OCI-LY1 (cell line): ENCODE data around the gene LIPA.

Experiments
- CTCF ChIP-seq: fragments of 200-600 bp; sonication (generic), shearing (Covaris generic); IDR thresholded peaks from 2 replicates; pipeline ENCODE4 v1.5.1; 2017; ENCODE audit warnings: mild to moderate bottlenecking, antibody characterized with exemption, low read length, moderate library complexity, mixed read lengths
- EZH2 ChIP-seq: fragments of 200-600 bp; sonication (generic), shearing (Covaris generic); IDR thresholded peaks from 2 replicates; pipeline ENCODE4 v1.8.0; 2017; ENCODE audit warnings: borderline replicate concordance, mixed run types, mild to moderate bottlenecking, antibody characterized with exemption, low read length, moderate library complexity, mixed read lengths

GRCh38 chr10:89164920-89165319 is 86.7 kb downstream of the LIPA start:
- TF ChIP-seq CTCF: no peak
- no peak for TF ChIP-seq EZH2
